ENCODE measurements around the gene RNF212.

RNF212 gene

DNA sequence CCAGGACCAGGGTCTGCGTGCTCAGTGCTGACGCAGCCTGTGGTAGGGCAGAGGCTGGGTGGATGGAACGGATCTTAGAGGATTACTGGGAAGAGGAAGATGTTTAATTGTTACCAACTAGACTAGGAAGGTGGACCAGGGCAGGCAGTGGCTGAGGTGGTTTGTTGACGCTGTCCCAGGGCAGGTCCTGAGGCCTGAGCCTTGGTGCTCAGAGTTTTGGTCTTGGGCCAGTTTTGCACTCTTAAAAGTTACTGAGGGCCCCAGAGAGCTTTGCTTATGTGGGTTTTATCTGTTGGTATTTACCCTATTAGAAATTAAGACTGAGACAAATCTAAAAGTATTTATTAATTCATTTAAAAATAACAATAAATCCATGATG is 20.4 kb downstream of the RNF212 start:
- in situ Hi-C loops (cut with MboI; ENCODE audit: low pct_unique_long_range_greater_than_20kb, low sequenced_read_pairs, unreplicated experiment) = no loop called here
- DNase-seq (ENCODE audit: low spot score) = no peak
- TF ChIP-seq, protein P1, sequence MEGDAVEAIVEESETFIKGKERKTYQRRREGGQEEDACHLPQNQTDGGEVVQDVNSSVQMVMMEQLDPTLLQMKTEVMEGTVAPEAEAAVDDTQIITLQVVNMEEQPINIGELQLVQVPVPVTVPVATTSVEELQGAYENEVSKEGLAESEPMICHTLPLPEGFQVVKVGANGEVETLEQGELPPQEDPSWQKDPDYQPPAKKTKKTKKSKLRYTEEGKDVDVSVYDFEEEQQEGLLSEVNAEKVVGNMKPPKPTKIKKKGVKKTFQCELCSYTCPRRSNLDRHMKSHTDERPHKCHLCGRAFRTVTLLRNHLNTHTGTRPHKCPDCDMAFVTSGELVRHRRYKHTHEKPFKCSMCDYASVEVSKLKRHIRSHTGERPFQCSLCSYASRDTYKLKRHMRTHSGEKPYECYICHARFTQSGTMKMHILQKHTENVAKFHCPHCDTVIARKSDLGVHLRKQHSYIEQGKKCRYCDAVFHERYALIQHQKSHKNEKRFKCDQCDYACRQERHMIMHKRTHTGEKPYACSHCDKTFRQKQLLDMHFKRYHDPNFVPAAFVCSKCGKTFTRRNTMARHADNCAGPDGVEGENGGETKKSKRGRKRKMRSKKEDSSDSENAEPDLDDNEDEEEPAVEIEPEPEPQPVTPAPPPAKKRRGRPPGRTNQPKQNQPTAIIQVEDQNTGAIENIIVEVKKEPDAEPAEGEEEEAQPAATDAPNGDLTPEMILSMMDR (IDR thresholded peaks at IDR 0.05; ENCODE audit: extremely low read depth, insufficient read depth, missing control alignments) = no peak

DNA sequence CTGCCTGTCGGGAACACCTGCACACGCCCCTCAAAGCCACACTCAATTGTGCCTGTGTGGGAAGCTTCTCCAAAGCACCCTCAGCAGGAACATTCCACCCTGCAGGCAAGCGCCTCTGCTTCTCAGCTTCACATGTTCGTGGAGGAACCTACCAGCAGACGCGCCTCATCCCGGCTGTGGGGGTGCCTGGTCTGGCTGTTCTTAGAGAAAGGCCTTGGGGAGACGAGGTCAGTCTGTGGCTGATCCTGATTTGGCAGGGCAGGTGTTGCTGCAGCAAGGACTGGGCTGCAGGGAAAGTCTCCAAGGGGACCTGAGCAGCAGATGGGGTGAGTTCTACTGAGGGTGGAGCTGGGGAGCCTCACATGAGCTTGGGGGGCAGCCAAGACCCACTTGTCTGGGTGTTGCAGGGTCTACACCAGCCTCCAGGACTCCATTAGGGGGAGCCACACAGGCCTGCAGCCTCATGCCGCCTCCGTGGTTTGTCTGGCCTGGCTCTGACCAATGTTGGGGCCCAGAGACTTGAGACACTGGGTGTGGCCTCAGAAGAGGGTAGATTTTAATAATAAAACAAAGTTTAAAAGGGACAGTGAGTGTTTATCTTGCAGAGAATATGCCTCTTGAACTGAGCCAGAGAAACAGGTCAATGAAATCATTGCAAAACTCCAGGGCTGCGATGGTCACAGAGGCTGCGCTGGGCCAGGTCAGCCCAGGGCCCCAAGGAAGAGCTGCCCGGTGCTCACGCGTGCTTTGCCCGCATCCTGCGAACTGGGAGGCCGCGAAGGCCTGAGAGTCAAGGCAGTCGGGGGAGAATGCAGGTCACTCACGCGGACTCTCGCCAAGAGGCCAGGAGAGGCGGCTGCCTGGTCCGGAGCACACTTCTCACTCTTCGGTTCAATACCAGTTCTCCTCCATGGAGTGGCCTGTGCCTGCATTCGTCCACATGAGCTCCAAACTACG is 21.1 kb downstream of the RNF212 start:
- no peak for DNase-seq (ENCODE audit: low spot score)
- TF ChIP-seq, protein P1 (IDR thresholded peaks at IDR 0.05; ENCODE audit: extremely low read depth, insufficient read depth, missing control alignments) = peak; percentile 8
- in situ Hi-C loops (cut with MboI; ENCODE audit: low pct_unique_long_range_greater_than_20kb, low sequenced_read_pairs, unreplicated experiment) = no loop called here

DNA sequence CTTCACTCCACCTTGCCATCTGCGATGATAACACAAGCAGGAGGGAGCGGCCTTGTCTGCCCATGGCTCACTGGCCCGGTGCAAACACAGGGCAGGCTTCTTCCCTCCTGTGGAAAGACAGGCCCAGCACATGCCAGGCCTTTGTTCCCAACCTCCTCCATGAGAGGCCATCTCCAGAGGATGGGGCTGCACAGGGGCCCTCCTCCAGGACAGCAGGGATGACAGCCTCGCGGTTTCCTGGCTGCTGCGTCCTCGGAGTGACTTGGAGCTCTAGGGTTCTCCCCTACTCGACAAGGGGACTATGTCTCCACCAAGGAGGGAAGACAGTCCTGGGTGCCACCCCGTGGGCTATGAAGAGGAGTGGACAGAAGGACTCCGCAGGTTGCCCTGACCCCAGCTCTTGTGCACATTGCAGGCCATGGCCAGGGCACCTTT is 21.8 kb downstream of the RNF212 start:
- TF ChIP-seq, protein P1 (IDR thresholded peaks at IDR 0.05; ENCODE audit: extremely low read depth, insufficient read depth, missing control alignments) = no peak
- in situ Hi-C loops (cut with MboI; ENCODE audit: low pct_unique_long_range_greater_than_20kb, low sequenced_read_pairs, unreplicated experiment) = no loop called here
- no peak for DNase-seq (ENCODE audit: low spot score)

DNA sequence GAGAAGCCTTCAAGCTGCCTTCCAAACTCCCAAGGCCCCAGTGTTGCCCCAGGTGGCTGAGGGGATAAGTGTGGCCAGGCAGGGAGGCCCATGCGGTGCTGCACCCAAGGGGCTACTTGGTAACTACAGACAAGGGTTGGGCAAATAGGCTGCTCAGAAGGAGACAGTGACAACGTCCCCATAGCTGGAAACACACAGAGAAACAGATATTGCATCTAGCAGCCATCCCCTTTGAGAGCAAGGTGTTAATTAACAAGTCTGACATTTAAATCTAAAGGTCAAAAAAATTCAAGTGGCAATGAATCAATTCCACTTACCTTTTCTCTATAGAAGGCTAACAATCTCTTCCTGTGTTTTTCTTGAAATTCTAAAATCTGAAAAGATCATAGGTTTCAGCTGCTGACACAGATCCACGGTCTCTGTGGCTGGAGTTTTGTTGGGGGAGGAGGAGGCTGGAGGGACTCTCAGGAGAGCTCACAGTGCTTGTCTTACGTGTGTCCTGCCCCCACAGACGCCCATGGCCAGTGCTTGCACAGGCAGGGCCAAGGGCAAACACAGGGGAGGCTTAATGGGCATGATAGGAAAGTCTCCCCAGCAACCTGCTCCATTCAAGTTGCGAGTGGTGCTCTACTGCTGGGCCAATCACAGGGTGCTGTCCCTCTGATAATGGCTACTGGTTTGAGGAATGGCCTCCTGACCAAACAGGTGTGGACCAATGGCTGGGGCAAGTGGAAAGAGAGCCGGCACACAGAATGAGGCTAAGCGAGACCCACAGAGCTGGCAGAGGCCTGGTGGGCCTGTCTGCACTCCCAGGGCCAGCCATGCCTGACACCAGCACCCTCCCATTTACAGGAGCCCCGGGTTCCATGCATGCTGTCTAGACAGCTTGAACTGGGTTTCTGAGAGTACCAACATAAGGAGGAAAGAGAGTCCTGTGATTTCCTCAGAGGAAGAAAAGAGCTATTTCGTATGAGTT is 22.6 kb downstream of the RNF212 start:
- DNase-seq (ENCODE audit: low spot score) = no peak
- TF ChIP-seq, protein P1 (IDR thresholded peaks at IDR 0.05; ENCODE audit: extremely low read depth, insufficient read depth, missing control alignments) = no peak
- in situ Hi-C loops (cut with MboI; ENCODE audit: low pct_unique_long_range_greater_than_20kb, low sequenced_read_pairs, unreplicated experiment) = no loop called here

DNA sequence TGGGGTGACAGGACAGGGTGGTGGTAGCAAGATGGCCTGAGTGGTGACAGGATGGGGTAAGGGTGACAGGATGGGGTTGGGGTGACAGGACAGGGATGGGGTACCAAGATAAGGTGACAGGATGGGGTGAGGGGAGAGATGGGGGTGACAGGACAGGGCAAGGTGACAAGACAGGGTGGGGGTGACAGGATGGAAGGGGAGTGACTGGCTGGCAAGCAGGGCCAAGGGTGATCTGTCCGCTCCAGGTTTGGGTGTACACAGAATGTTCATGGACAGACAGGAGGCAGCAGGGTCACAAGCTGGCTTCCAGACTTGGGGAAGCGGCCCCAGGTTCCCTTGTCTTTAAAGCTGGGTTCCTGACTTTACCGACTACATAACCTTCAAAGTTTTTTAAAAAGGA is 23.3 kb downstream of the RNF212 start:
- no peak for DNase-seq (ENCODE audit: low spot score)
- in situ Hi-C loops (cut with MboI; ENCODE audit: low pct_unique_long_range_greater_than_20kb, low sequenced_read_pairs, unreplicated experiment) = no loop called here
- TF ChIP-seq, protein P1 (IDR thresholded peaks at IDR 0.05; ENCODE audit: extremely low read depth, insufficient read depth, missing control alignments) = no peak

DNA sequence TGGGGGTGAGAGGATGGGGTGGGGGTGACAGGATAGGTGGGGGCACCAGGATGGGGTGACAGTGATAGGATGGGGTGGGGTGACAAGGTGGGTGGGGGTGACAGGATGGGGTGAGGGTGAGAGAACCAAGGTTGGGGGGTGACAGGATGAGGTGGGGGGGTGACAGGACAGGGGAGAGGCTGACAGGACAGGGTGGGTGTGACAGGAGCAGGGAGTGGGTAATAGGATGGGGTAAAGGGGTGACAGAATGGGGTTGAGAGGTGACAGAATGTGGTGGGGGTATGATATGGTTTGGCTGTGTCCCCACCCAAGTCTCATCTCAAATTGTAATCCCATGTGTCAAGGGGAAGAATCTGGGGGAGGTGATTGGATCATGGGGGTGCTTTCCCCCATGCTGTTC is 26.0 kb downstream of the RNF212 start:
- TF ChIP-seq, protein P1 (IDR thresholded peaks at IDR 0.05; ENCODE audit: extremely low read depth, insufficient read depth, missing control alignments) = no peak
- DNase-seq (ENCODE audit: low spot score) = no peak
- in situ Hi-C loops (cut with MboI; ENCODE audit: low pct_unique_long_range_greater_than_20kb, low sequenced_read_pairs, unreplicated experiment) = no loop called here
